ENCODE data around the gene DUOX1.

Gene DUOX1

GRCh38 chr15:45106002-45106790, 23.6 kb upstream of the DUOX1 start:
- DNase-seq = no peak

- no peak for DNase-seq
These were observed 21.7 kb upstream of the DUOX1 start for GRCh38 chr15:45107941-45108630.

- no peak for DNase-seq
These were observed 19.5 kb upstream of the DUOX1 start for GRCh38 chr15:45110256-45110820.

- no peak for DNase-seq
These were observed 18.2 kb upstream of the DUOX1 start for GRCh38 chr15:45111390-45112142.

GRCh38 chr15:45112143-45112590, 17.6 kb upstream of the DUOX1 start:
- no peak for DNase-seq

GRCh38 chr15:45112591-45113379, 17.0 kb upstream of the DUOX1 start:
- peak in 1 of 2 donors; percentile 33 for DNase-seq

GRCh38 chr15:45113380-45113990, 16.3 kb upstream of the DUOX1 start:
- no peak for DNase-seq

- DNase-seq = no peak
These were observed 15.6 kb upstream of the DUOX1 start, which contains the start of the genes DUOX2 and DUOXA2 for GRCh38 chr15:45114076-45114750. DUOX2 (minus strand) TSS chr15:45114172; CDS start chr15:45113411, 761 bp downstream. DUOXA2 (plus strand) TSS chr15:45114326; CDS start chr15:45114606, 280 bp downstream.

GRCh38 chr15:45114751-45115085, 15.1 kb upstream of the DUOX1 start:
- DNase-seq = no peak

GRCh38 chr15:45115312-45115820, 14.4 kb upstream of the DUOX1 start:
- DNase-seq = no peak

GRCh38 chr15:45116006-45116481, 13.8 kb upstream of the DUOX1 start:
- no peak for DNase-seq

GRCh38 chr15:45116482-45117307, 13.1 kb upstream of the DUOX1 start:
- DNase-seq = peak in 1 of 2 donors; percentile 22

GRCh38 chr15:45117308-45118130, 12.3 kb upstream of the DUOX1 start:
- no peak for DNase-seq

GRCh38 chr15:45118131-45118588, 11.6 kb upstream of the DUOX1 start:
- DNase-seq = peak; percentile 88

GRCh38 chr15:45118996-45119395, 10.8 kb upstream of the DUOX1 start:
- no peak for DNase-seq

- no peak for DNase-seq
These were observed 9.5 kb upstream of the DUOX1 start for GRCh38 chr15:45120081-45120972.

GRCh38 chr15:45121020-45121419, 8.8 kb upstream of the DUOX1 start:
- DNase-seq = no peak
